ENCODE data around the gene TEX13D. TPM values are rescaled to one million over a fixed set of nuclear protein-coding genes. Genes with fewer than 3 reads are reported as not detected.

The TEX13D gene
- total and polyA plus RNA-seq, 2 of the 8 experiments (the other 6 are each of a cell fraction or from before 2014, with no cell fraction given): 0.03 to 0.07 TPM

DNA sequence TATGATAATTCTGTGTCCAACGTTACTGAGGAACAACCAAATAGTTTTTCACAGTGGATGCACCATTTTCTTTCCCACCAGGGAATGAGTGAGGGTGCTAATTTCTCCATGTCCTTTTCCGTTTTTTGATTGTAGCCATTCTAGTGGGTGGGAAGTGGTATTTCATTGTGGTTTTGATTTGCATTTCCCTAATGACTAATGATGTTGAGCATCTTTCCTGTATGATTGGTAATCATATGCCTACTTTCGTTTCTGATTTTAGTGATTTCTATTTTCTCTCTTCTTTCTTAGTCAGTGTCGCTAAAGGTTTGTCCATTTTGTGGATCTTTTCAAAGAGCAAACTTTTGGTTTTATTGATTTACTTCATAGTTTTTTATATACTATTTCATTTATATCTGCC lies 32.1 kb upstream of the TEX13D start:
- H2BK20ac ChIP-seq (ENCODE audit: low read length): no peak overlapping the region
- no peak overlapping the region for H2BK120ac ChIP-seq (replicated peaks; ENCODE audit: low read depth, low read length)
- no peak overlapping the region for H2BK15ac ChIP-seq (ENCODE audit: low read length)
- no peaks in the 10 kb centered on the region for H4K20me1 ChIP-seq (replicated peaks in 1 of 2; ENCODE audit: control insufficient read depth in 1 of 2, insufficient read depth in 2 of 2, low read length in 2 of 2)
- no peak overlapping the region for H3K9ac ChIP-seq (replicated peaks in 1 of 4; ENCODE audit: extremely low read depth in 1 of 4, low read depth in 3 of 4, low read length in 3 of 4)
- H3K14ac ChIP-seq (ENCODE audit: insufficient read length): no peak overlapping the region
- H3K4me2 ChIP-seq (ENCODE audit: insufficient read depth in 1 of 2, low read depth in 2 of 2, low read length in 2 of 2): no peak overlapping the region
- no peak for DNase-seq (ENCODE audit: low read depth in 1 of 2, low spot score in 2 of 2)
- H3K4ac ChIP-seq (replicated peaks; ENCODE audit: insufficient read length, low read depth, low read length): no peak overlapping the region
- no peak for FAIRE-seq
- H3K18ac ChIP-seq (ENCODE audit: extremely low read depth, low read length): no peak overlapping the region
- no peak overlapping the region for H2BK12ac ChIP-seq (ENCODE audit: low read depth, low read length)
- H3K9me3 ChIP-seq (ENCODE audit: insufficient read depth in 2 of 2, low read depth in 1 of 2, low read length in 1 of 2): no peaks in the 10 kb centered on the region
- no peak overlapping the region for H2BK5ac ChIP-seq (ENCODE audit: low read depth, low read length)
- no peaks in the 10 kb centered on the region for H3K79me1 ChIP-seq (ENCODE audit: low read depth, low read length)
- no peak overlapping the region for H3K4me3 ChIP-seq (ENCODE audit: extremely low read depth in 1 of 4, insufficient read depth in 2 of 4, low read depth in 3 of 4, low read length in 4 of 4)
- 89% methylated on average over 4 of the region's 4 CpGs; no CpG with 5 or more reads in 1 of the 2 experiments for WGBS, 2 experiments (ENCODE audit: extremely low coverage in 1 of 2, insufficient coverage in 1 of 2, insufficient read length in 1 of 2, insufficient replicate concordance in 2 of 2, low coverage in 1 of 2, low lambda C conversion rate in 2 of 2, missing lambda C conversion rate in 1 of 2)
- H3K27ac ChIP-seq (ENCODE audit: low read depth, low read length): no peak overlapping the region
- H2AFZ ChIP-seq (ENCODE audit: low read length): no peak overlapping the region
- H3K56ac ChIP-seq (replicated peaks; ENCODE audit: insufficient read length, low read depth, low read length): no peak overlapping the region
- ChIA-PET CTCF (ENCODE audit: partially characterized antibody) (no interaction called here), POLR2A (ENCODE audit: partially characterized antibody) (no interaction called here)
- H3K27me3 ChIP-seq (replicated peaks in 1 of 4; ENCODE audit: control insufficient read depth in 3 of 4, extremely low read depth in 1 of 4, insufficient read depth in 3 of 4, low read length in 3 of 4): no peaks in the 10 kb centered on the region
- H3K4me1 ChIP-seq (replicated peaks in 1 of 4; ENCODE audit: control insufficient read depth in 3 of 4, insufficient read depth in 4 of 4, low read length in 3 of 4): no peaks in the 10 kb centered on the region
- TF ChIP-seq POLR2AphosphoS5 (IDR thresholded peaks at IDR 0.05; ENCODE audit: low read depth, low read length) (no peak), SIRT6 (IDR thresholded peaks at IDR 0.05; ENCODE audit: low read length) (no peak), SP1 (IDR thresholded peaks at IDR 0.05; ENCODE audit: low read depth, low read length) (no peak), CEBPB (IDR thresholded peaks at IDR 0.05; ENCODE audit: low read depth, low read length) (no peak), KDM1A (IDR thresholded peaks at IDR 0.05; ENCODE audit: borderline replicate concordance, low read length) (no peak), RFX5 (IDR thresholded peaks at IDR 0.05; ENCODE audit: borderline replicate concordance, low read depth, low read length) (no peak), FOSL1 (IDR thresholded peaks at IDR 0.05; ENCODE audit: insufficient read depth, low read depth, low read length) (no peak), GTF2F1 (IDR thresholded peaks at IDR 0.05; ENCODE audit: borderline replicate concordance, low read depth, low read length) (no peak), ASH2L (IDR thresholded peaks at IDR 0.05; ENCODE audit: low read length) (no peak)
- no peak overlapping the region for H4K8ac ChIP-seq (ENCODE audit: extremely low read depth, insufficient read depth, low read length)
- H4K5ac ChIP-seq (ENCODE audit: insufficient read length, low read depth, low read length): no peak overlapping the region
- H2AK5ac ChIP-seq (ENCODE audit: low read depth, low read length): no peak overlapping the region
- no peaks in the 10 kb centered on the region for H3K79me2 ChIP-seq (ENCODE audit: control insufficient read depth in 1 of 2, insufficient read depth in 2 of 2, low read length in 2 of 2)
- H4K91ac ChIP-seq (replicated peaks; ENCODE audit: insufficient read length, low read length): no peak overlapping the region
- H3K23me2 ChIP-seq (ENCODE audit: low read depth, low read length): no peaks in the 10 kb centered on the region
- H3K36me3 ChIP-seq (ENCODE audit: control insufficient read depth in 2 of 4, insufficient read depth in 4 of 4, low read length in 3 of 4): no peaks in the 10 kb centered on the region
- H3K23ac ChIP-seq (ENCODE audit: insufficient read length): no peak overlapping the region
